ENCODE measurements around the gene TMC8.

DNA sequence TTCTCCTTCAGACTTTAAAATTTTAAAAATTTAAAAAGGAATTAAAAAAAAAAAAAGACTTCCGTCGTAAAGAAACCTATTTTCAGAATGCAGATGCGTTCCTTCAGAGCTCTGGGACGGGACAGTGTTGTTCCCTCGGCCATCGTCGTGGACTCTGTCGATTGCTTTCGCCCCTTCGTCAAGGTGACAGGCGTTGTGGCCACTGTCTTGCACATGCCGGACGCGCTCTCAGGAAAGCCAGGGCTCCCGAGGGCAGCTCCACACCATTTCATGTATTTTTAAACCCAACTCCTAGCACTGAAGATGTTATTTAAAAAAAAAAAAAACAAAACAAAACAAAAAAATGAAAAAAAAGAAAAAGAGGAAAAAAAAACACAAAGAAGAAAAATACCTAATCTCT, 24.4 kb upstream of the TMC8 start:
- TF ChIP-seq, protein P1, sequence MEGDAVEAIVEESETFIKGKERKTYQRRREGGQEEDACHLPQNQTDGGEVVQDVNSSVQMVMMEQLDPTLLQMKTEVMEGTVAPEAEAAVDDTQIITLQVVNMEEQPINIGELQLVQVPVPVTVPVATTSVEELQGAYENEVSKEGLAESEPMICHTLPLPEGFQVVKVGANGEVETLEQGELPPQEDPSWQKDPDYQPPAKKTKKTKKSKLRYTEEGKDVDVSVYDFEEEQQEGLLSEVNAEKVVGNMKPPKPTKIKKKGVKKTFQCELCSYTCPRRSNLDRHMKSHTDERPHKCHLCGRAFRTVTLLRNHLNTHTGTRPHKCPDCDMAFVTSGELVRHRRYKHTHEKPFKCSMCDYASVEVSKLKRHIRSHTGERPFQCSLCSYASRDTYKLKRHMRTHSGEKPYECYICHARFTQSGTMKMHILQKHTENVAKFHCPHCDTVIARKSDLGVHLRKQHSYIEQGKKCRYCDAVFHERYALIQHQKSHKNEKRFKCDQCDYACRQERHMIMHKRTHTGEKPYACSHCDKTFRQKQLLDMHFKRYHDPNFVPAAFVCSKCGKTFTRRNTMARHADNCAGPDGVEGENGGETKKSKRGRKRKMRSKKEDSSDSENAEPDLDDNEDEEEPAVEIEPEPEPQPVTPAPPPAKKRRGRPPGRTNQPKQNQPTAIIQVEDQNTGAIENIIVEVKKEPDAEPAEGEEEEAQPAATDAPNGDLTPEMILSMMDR (IDR thresholded peaks at IDR 0.05): no peak
- TF ChIP-seq POLR2A (IDR thresholded peaks at IDR 0.05) (no peak), POLR2AphosphoS5 (IDR thresholded peaks at IDR 0.05) (no peak), EP300 (IDR thresholded peaks at IDR 0.05) (no peak)
